Thyroid gland (tissue), 4 donors: ENCODE results near the gene C10orf120. TPM values are rescaled to one million over a fixed set of nuclear protein-coding genes. Genes with fewer than 3 reads are reported as not detected.

ENCODE experiments used
- DNase-seq, 2 donors: peaks; one replicate each; pipeline ENCODE4 v3.0.0-alpha.2; 2019
- H3K27ac ChIP-seq, 3 donors: fragments of 200-600 bp; sonication (generic); 1 replicate in 2 of 3; 2 replicates in 1 of 3; pipeline ENCODE4 v1.5.1; 2016 to 2019; ENCODE audit warnings: mild to moderate bottlenecking in 1 of 3, moderate library complexity in 1 of 3
- H3K27me3 ChIP-seq: fragments of 200-600 bp; sonication (generic); one replicate; pipeline ENCODE4 v1.5.1; 2019
- H3K36me3 ChIP-seq, 2 donors: fragments of 200-600 bp; sonication (generic); one replicate each; pipeline ENCODE4 v1.5.1; 2016 to 2019
- H3K4me1 ChIP-seq, 2 donors: fragments of 200-600 bp; sonication (generic); one replicate each; pipeline ENCODE4 v1.5.1; 2017 to 2019
- H3K4me3 ChIP-seq, 3 donors: fragments of 200-600 bp; sonication (generic); replicated peaks in 1 of 3; 1 replicate in 2 of 3; 2 replicates in 1 of 3; pipeline ENCODE4 v1.5.1; 2016; ENCODE audit warnings: mild to moderate bottlenecking in 1 of 3
- H3K9me3 ChIP-seq: fragments of 200-600 bp; sonication (generic); one replicate; pipeline ENCODE4 v1.5.1; 2017
- POLR2A ChIP-seq, 2 donors: fragments of 450-650 bp; IDR thresholded peaks; one replicate each; pipeline ENCODE4 v1.6.1; 2017; ENCODE audit warnings: antibody characterized with exemption in 2 of 2, mild to moderate bottlenecking in 2 of 2, moderate library complexity in 1 of 2
- WGBS, 2 donors: methylation state at CpG; one replicate each; pipeline ENCODE4 v1.1.5; 2017; 5-methylcytosine and 5-hydroxymethylcytosine counted together
- intact Hi-C: fragments of 100-400 bp; cut with DNase I; formaldehyde crosslinking; loops from one replicate; pipeline ENCODE4 v1.15.1; 2023
- total RNA-seq, 4 donors: library from RNA; depleted of rRNA; stranded (reverse); fragments of >200 nt; gene quantifications; one replicate each; pipeline ENCODE4 v1.2.3, GENCODE V29; 2016
- TF ChIP-seq, protein P1 (sequence below), 6 experiments: fragments of 200-600 bp in 3 of 6; fragments of 450-650 bp in 3 of 6; sonication (generic) in 3 of 6; IDR thresholded peaks; one replicate each; pipeline ENCODE4 v1.5.1; 2016 to 2019; ENCODE audit warnings: antibody characterized with exemption in 6 of 6, mild to moderate bottlenecking in 2 of 6, inconsistent platforms in 1 of 6, moderate library complexity in 1 of 6

C10orf120 gene
- total RNA-seq, 4 donors from 2014 or later, result not detected

DNA sequence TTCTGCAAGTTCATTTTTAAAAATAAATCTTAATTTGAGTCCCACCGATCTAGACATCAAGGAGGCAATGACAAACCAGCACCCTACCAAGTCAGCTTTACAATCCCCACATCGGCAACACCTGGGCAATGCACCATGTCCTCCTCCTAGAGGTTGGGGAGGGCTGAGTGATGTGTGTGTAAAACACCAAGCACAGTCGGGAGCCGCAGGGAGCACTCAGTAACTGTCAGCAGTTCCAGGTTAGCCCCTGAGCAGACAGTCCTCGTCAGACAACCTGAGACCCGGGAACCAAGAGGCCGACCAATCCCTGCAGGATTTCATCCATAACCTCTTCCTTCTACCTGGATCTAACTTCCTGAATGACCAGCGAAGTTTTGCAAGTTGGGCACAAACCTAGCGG, 15.9 kb upstream of the C10orf120 start:
- no peak overlapping the region for H3K4me3 ChIP-seq
- no peak for DNase-seq
- no peak overlapping the region for H3K27ac ChIP-seq
- no peaks in the 10 kb centered on the region for H3K4me1 ChIP-seq
- intact Hi-C loops, result no loop called here
- no peaks in the 10 kb centered on the region for H3K9me3 ChIP-seq
- TF ChIP-seq POLR2A (IDR thresholded peaks at IDR 0.05), result no peak
- TF ChIP-seq, protein P1, sequence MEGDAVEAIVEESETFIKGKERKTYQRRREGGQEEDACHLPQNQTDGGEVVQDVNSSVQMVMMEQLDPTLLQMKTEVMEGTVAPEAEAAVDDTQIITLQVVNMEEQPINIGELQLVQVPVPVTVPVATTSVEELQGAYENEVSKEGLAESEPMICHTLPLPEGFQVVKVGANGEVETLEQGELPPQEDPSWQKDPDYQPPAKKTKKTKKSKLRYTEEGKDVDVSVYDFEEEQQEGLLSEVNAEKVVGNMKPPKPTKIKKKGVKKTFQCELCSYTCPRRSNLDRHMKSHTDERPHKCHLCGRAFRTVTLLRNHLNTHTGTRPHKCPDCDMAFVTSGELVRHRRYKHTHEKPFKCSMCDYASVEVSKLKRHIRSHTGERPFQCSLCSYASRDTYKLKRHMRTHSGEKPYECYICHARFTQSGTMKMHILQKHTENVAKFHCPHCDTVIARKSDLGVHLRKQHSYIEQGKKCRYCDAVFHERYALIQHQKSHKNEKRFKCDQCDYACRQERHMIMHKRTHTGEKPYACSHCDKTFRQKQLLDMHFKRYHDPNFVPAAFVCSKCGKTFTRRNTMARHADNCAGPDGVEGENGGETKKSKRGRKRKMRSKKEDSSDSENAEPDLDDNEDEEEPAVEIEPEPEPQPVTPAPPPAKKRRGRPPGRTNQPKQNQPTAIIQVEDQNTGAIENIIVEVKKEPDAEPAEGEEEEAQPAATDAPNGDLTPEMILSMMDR (IDR thresholded peaks at IDR 0.05), result no peak
- no peaks in the 10 kb centered on the region for H3K36me3 ChIP-seq
- whole genome bisulfite sequencing, 2 donors, result 61 to 72% methylated on average over 9 of the region's 9 CpGs
- no peaks in the 10 kb centered on the region for H3K27me3 ChIP-seq

DNA sequence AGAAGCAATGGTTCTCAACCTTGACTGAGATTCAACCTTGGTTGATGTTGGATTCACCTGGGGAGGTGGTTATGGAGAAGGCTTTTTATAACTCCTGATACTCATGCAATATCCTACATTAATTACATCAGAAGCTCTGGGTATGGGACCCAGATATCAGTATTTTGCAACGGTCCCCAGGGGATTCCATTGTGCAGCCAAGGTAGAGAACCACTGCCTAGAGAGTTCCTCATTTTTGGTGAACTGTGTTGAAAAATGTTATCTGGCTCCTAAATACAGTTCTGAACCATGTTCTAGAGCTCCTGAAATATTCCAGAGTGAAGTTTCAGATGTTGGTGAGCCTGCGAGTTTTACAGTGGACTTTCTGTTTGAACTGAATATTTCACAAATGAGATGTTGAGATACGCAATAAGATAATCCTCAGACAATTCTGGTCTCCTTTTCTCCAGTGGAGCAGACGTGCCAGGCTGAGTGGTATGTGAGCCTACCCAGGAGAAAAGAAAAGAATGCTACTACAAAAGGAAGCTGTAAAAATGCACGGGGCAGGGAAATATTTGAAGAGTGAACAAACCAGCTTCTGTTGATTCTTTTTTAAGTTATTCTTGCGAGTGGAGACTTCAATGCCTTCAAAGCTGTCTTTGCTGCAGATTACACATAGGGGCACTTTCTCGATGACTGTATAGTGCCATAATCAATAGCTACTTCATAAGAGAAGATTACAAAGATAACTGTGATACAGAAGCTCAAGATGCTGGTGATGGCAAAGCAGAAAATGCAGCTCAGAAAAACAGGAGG, 13.6 kb upstream of the C10orf120 start:
- Histone ChIP-seq H3K27ac (no peak overlapping the region), H3K27me3 (no peaks in the 10 kb centered on the region), H3K36me3 (no peaks in the 10 kb centered on the region), H3K4me1 (no peaks in the 10 kb centered on the region), H3K9me3 (no peaks in the 10 kb centered on the region), H3K4me3 (no peak overlapping the region)
- intact Hi-C loops, result no loop called here
- WGBS, 2 donors, result 63 to 66% methylated on average over 7 of the region's 7 CpGs
- no peak for DNase-seq
- TF ChIP-seq, protein P1 (IDR thresholded peaks at IDR 0.05), result no peak

DNA sequence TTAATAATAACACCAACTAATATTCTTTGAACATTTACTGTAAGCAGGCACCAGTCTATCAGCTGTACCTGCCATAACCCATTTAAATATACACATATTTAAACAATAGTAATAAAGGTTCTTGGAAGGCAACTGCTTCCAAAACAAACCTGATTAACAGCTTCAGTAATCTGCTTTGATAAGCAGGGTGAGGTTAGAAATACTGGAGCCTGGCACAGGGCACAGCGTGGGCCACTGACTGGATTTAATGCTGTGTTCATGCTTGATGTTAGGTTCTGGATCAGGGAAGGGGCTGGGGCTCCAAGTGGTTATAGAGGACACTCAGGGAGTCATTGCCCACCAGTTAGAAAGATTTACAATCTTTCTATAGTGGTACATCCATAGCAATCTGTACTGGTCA, 10.9 kb upstream of the C10orf120 start:
- H3K4me1 ChIP-seq, result no peaks in the 10 kb centered on the region
- H3K9me3 ChIP-seq, result no peaks in the 10 kb centered on the region
- H3K4me3 ChIP-seq, result no peak overlapping the region
- intact Hi-C loops, result no loop called here
- no peak for TF ChIP-seq POLR2A (IDR thresholded peaks at IDR 0.05)
- H3K27ac ChIP-seq, result no peak overlapping the region
- no peak for DNase-seq
- WGBS, 2 donors, result 75 to 100% methylated on average over 1 of the region's 1 CpG
- H3K27me3 ChIP-seq, result no peaks in the 10 kb centered on the region
- H3K36me3 ChIP-seq, result no peaks in the 10 kb centered on the region

DNA sequence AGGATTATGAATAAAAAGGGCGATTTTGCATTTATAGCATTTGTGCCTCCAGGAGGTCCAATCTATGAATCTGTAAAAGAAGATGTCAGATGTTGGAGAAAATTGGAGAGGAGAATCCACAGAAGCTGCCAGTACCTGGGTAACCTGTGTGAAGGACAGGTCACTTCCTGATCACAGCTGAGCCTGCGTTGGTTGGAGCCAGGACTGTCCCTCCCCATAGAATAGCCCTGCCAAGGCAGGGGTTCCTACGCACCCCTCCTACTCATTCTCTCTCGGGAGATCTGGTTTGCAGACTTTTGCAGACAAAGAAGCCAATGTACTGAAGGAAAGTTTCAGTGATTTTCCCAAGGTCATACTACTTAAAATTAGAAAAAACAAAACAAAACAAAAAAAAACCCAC, 10.3 kb upstream of the C10orf120 start:
- intact Hi-C loops, result loop anchor here (10.0 kb wide), 2 partner anchors 65 to 415 kb away; no protein-coding TSS in a partner anchor
- Histone ChIP-seq H3K4me3 (no peak overlapping the region), H3K4me1 (no peaks in the 10 kb centered on the region), H3K27ac (no peak overlapping the region), H3K27me3 (no peaks in the 10 kb centered on the region), H3K36me3 (no peaks in the 10 kb centered on the region), H3K9me3 (no peaks in the 10 kb centered on the region)
- DNase-seq, result no peak
- TF ChIP-seq, protein P1 (IDR thresholded peaks at IDR 0.05), result no peak
- TF ChIP-seq POLR2A (IDR thresholded peaks at IDR 0.05), result no peak
- whole genome bisulfite sequencing, 2 donors, result 63 to 70% methylated on average over 4 of the region's 4 CpGs

DNA sequence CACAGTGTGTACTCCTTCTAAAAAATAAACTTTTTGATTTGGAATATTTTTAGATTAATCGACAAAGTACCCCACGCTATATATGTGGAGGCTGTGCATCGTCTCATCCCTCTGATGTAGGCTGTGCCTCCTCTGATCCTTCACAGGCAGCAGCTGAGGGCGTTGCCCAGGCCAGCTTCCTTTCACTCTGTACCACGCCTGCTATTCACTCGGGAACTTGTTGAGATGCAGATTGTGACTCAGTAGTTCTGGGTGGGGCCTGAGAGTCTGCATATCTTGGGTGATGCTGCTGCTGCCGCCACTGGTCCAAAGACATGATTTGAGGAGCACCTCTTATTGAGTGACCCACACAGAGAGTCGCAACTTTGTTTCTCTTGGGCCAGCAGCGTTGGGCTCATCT, 7.9 kb upstream of the C10orf120 start:
- DNase-seq, result no peak
- no peak overlapping the region for H3K27ac ChIP-seq
- no peaks in the 10 kb centered on the region for H3K9me3 ChIP-seq
- intact Hi-C loops, result loop anchor here (10.0 kb wide), 2 partner anchors 63 to 413 kb away; no protein-coding TSS in a partner anchor
- H3K36me3 ChIP-seq, result no peaks in the 10 kb centered on the region
- no peak overlapping the region for H3K4me3 ChIP-seq
- no peaks in the 10 kb centered on the region for H3K4me1 ChIP-seq
- no peaks in the 10 kb centered on the region for H3K27me3 ChIP-seq
- TF ChIP-seq, protein P1 (IDR thresholded peaks at IDR 0.05), result no peak
- TF ChIP-seq POLR2A (IDR thresholded peaks at IDR 0.05), result no peak
- 71 to 74% methylated on average over 8 to 9 of the region's 9 CpGs for WGBS, 2 donors
